ENCODE measurements around the gene NPSR1. TPM values are rescaled to one million over a fixed set of nuclear protein-coding genes. Genes with fewer than 3 reads are reported as not detected.
"Not testable (repeated sequence)": the region's sequence is repeated elsewhere in the genome, so short reads cannot be mapped to it uniquely, and the experiment has no call there.

NPSR1 gene
- total RNA-seq, 1 donor from 2014 or later, result not detected

- DNase-seq; H3K4me3 Mint-ChIP-seq; H3K36me3 Mint-ChIP-seq (ENCODE audit: low read depth); H3K4me1 Mint-ChIP-seq; H3K27ac Mint-ChIP-seq; intact Hi-C loops (cut with micrococcal nuclease); H3K9me3 Mint-ChIP-seq; H3K27me3 Mint-ChIP-seq: not testable (repeated sequence)
Observed at GRCh38 chr7:34866222-34866621, 208.2 kb downstream of the NPSR1 start.

- DNase-seq; intact Hi-C loops (cut with micrococcal nuclease); H3K4me1 Mint-ChIP-seq; H3K27ac Mint-ChIP-seq; H3K36me3 Mint-ChIP-seq (ENCODE audit: low read depth); H3K27me3 Mint-ChIP-seq; H3K9me3 Mint-ChIP-seq; H3K4me3 Mint-ChIP-seq: not testable (repeated sequence)
Observed at GRCh38 chr7:34867341-34867740, 209.3 kb downstream of the NPSR1 start.

- DNase-seq; H3K36me3 Mint-ChIP-seq (ENCODE audit: low read depth); H3K27ac Mint-ChIP-seq; H3K4me1 Mint-ChIP-seq; H3K27me3 Mint-ChIP-seq; H3K4me3 Mint-ChIP-seq; H3K9me3 Mint-ChIP-seq; intact Hi-C loops (cut with micrococcal nuclease): not testable (repeated sequence)
Observed at GRCh38 chr7:34868602-34869001, 210.6 kb downstream of the NPSR1 start.

- Mint-ChIP-seq H3K36me3 (ENCODE audit: low read depth) (no peaks in the 10 kb centered on the region), H3K4me1 (no peaks in the 10 kb centered on the region), H3K9me3 (no peaks in the 10 kb centered on the region), H3K27me3 (no peaks in the 10 kb centered on the region), H3K27ac (no peak overlapping the region), H3K4me3 (no peak overlapping the region)
- no peak for DNase-seq
- intact Hi-C loops (cut with micrococcal nuclease), result no loop called here
Observed at GRCh38 chr7:34869057-34869456, 211.0 kb downstream of the NPSR1 start.

- H3K36me3 Mint-ChIP-seq (ENCODE audit: low read depth); H3K27me3 Mint-ChIP-seq; intact Hi-C loops (cut with micrococcal nuclease): not testable (repeated sequence)
Observed at GRCh38 chr7:34870041-34870440, 212.0 kb downstream of the NPSR1 start.

GRCh38 chr7:34874329-34874728, 216.3 kb downstream of the NPSR1 start:
- intact Hi-C loops (cut with micrococcal nuclease); DNase-seq; H3K27me3 Mint-ChIP-seq; H3K27ac Mint-ChIP-seq; H3K4me1 Mint-ChIP-seq; H3K4me3 Mint-ChIP-seq; H3K9me3 Mint-ChIP-seq; H3K36me3 Mint-ChIP-seq (ENCODE audit: low read depth): not testable (repeated sequence)

More at GRCh38 chr7:34870041-34870440, 212.0 kb downstream of the NPSR1 start:
- not testable (repeated sequence) for H3K27ac Mint-ChIP-seq, H3K9me3 Mint-ChIP-seq, H3K4me1 Mint-ChIP-seq, DNase-seq, H3K4me3 Mint-ChIP-seq

- intact Hi-C loops (cut with micrococcal nuclease), result no loop called here
- no peak for DNase-seq
- Mint-ChIP-seq H3K27me3 (no peaks in the 10 kb centered on the region), H3K36me3 (ENCODE audit: low read depth) (no peaks in the 10 kb centered on the region), H3K27ac (no peak overlapping the region), H3K4me3 (no peak overlapping the region), H3K9me3 (peaks cover 3% of the 10 kb centered on the region), H3K4me1 (no peaks in the 10 kb centered on the region)
Observed at GRCh38 chr7:34875481-34875880, 217.5 kb downstream of the NPSR1 start.

- H3K4me1 Mint-ChIP-seq; intact Hi-C loops (cut with micrococcal nuclease); H3K27me3 Mint-ChIP-seq; H3K36me3 Mint-ChIP-seq (ENCODE audit: low read depth); H3K27ac Mint-ChIP-seq; H3K4me3 Mint-ChIP-seq; DNase-seq: not testable (repeated sequence)
- H3K9me3 Mint-ChIP-seq, result peaks cover 19% of the 10 kb centered on the region
Observed at GRCh38 chr7:34878944-34879735, 221.1 kb downstream of the NPSR1 start.

- Mint-ChIP-seq H3K4me3 (no peak overlapping the region), H3K27me3 (no peaks in the 10 kb centered on the region), H3K36me3 (ENCODE audit: low read depth) (no peaks in the 10 kb centered on the region), H3K4me1 (no peaks in the 10 kb centered on the region), H3K27ac (no peak overlapping the region), H3K9me3 (peaks cover 19% of the 10 kb centered on the region)
- intact Hi-C loops (cut with micrococcal nuclease), result no loop called here
- no peak for DNase-seq
Observed at GRCh38 chr7:34879871-34880270, 221.9 kb downstream of the NPSR1 start.

GRCh38 chr7:34883855-34884254, 225.8 kb downstream of the NPSR1 start:
- peaks cover 22% of the 10 kb centered on the region for H3K9me3 Mint-ChIP-seq
- H3K27ac Mint-ChIP-seq; H3K27me3 Mint-ChIP-seq; H3K4me1 Mint-ChIP-seq; DNase-seq; H3K4me3 Mint-ChIP-seq; intact Hi-C loops (cut with micrococcal nuclease); H3K36me3 Mint-ChIP-seq (ENCODE audit: low read depth): not testable (repeated sequence)

GRCh38 chr7:34886856-34887255, 228.8 kb downstream of the NPSR1 start:
- no peak for DNase-seq
- Mint-ChIP-seq H3K27ac (no peak overlapping the region), H3K4me3 (no peak overlapping the region), H3K36me3 (ENCODE audit: low read depth) (no peaks in the 10 kb centered on the region), H3K27me3 (no peaks in the 10 kb centered on the region), H3K4me1 (no peaks in the 10 kb centered on the region), H3K9me3 (peaks cover 14% of the 10 kb centered on the region)
- intact Hi-C loops (cut with micrococcal nuclease), result no loop called here

GRCh38 chr7:34889951-34890350, 231.9 kb downstream of the NPSR1 start:
- Mint-ChIP-seq H3K27me3 (no peaks in the 10 kb centered on the region), H3K9me3 (peaks cover 13% of the 10 kb centered on the region), H3K4me1 (no peaks in the 10 kb centered on the region), H3K36me3 (ENCODE audit: low read depth) (no peaks in the 10 kb centered on the region), H3K27ac (no peak overlapping the region), H3K4me3 (no peak overlapping the region)
- intact Hi-C loops (cut with micrococcal nuclease), result no loop called here
- no peak for DNase-seq

- Mint-ChIP-seq H3K27me3 (no peaks in the 10 kb centered on the region), H3K36me3 (ENCODE audit: low read depth) (no peaks in the 10 kb centered on the region)
Observed at GRCh38 chr7:34895202-34895601, 237.2 kb downstream of the NPSR1 start.

More at GRCh38 chr7:34895202-34895601, 237.2 kb downstream of the NPSR1 start:
- Mint-ChIP-seq H3K9me3 (peaks cover 11% of the 10 kb centered on the region), H3K4me3 (no peak overlapping the region), H3K4me1 (no peaks in the 10 kb centered on the region), H3K27ac (no peak overlapping the region)
- no peak for DNase-seq
- intact Hi-C loops (cut with micrococcal nuclease), result no loop called here
